ENCODE measurements around the gene ARFGAP2.
"Not testable (repeated sequence)": the region's sequence is repeated elsewhere in the genome, so short reads cannot be mapped to it uniquely, and the experiment has no call there.

Gene ARFGAP2

GRCh38 chr11:47176328-47177228, at the start of gene ARFGAP2:
ARFGAP2 (minus strand) TSS chr11:47176879; CDS start chr11:47176853, 26 bp downstream.
- DNase-seq = peak; percentile 87 to 99

DNA sequence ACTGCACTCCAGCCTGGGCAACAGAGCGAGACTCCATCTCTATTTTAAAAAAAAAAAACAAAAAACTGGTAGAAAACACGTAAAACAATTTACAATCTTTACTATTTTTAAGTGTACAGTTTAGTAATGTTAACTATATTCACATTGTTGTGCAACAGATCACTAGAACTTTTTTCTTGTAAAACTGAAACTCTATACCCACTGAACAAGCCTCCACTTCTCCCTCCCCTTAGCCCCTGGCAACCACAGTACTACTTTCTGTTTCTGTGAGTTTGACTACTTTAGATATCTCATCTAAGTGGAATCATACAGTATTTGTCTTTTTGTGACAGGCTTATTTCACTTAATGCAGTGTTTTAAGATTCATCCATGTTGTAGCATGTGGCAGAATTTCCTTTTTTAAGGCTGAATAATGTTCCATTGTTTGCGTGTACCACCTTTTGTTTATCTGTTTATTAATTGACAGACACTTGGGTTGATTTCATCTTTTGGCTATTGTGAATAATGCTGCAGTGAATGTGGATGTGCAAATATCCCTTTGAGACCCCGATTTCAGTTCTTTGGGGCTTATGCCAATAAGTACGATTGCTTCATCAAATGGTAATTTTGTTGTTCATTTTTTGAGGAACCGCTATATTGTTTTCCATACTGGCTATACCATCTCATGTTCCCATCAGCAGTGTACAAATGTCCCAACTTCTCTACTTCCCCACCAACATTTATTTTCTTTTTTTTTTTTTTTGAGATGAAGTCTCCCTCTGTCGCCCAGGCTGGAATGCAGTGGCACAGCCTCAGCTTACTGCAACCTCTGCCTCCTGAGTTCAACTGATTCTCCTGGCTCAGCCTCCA, 49.1 kb upstream of the ARFGAP2 start:
- no peak for DNase-seq

DNA sequence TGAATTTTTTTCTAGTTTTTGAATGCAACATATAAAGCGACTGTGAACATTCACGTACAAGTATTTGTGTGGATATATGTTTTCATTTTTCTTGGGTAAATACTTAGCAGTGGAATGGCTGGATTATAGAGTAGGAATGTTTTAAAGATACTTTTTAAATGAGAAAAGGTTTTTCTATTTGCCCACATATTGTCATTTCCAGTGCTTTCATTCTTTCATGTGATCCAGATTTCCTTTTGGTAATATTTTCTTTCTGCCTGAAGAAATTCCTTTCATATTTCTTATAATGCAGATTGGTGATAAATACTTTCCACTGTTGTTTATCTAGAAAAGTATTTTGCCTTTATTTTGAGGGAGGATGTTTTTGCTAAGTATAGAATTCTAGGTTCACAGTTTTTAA, 46.0 kb upstream of the ARFGAP2 start:
- no peak for DNase-seq

GRCh38 chr11:47220401-47220821, 43.7 kb upstream of the ARFGAP2 start:
- DNase-seq = no peak

DNA sequence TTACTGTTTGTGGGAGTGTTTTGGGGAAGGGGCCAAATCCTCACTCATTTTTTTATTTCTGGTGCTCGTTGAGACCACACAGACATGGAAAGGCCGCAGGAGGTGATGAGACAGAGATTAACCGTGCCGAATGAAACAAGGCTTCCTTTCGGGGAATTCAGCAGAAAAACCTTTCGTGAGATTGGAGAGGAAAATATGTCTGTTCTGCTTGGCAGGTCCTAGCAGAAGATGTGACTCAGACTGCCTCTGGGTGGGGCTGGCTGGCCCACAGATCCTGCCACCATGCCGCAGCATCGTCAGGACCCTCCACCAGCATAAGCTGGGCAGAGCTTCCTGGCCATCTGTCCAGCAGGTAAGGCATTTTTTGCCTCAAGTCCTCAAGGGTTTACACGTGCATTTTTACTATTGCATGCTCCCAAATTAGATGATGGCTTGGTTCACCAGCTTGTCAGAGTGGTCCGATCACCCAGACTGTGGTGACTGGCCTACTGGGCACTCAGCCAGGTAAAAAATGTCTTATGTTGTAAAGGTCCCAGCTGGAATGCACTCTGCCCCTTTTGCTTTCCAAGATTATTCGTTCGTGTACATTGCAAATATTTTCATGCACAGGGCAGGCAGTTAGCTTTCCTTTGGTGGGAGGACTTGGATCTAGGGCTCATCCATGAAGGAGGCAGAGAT, 39.6 kb upstream of the ARFGAP2 start:
- DNase-seq = peak; percentile 7 to 20

- peak in 1 of 2 experiments; percentile 72 for DNase-seq
Observed at GRCh38 chr11:47215366-47215910, 38.8 kb upstream of the ARFGAP2 start.

DNA sequence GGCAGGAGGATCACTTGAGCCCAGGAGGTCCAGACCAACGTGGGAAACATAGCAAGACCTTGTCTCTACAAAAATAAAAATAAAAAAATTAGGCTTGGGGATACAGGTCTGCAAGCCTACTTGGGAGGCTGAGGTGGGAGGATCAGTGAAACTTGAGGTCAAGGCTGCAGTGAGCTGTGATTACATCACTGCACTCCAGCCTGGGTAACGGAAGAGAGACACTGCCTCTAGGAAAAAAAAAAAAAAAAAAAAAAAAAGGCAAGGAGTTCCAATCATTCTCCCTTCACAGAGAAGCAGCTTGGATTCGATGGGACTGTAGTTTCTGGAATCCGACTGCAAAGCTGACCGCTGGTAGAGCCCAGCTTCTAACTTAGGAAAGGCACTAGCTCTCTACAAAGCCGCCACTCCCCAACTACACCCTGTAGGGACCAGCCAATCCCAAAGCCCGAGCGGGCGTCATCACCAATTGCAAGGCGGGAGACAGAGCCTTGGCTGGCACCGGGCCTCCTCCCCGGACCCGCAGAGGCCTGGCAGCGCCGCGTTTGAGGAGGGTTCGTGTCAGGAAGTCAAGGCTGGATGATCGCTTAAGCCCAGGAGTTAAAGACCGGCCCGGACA, 37.4 kb upstream of the ARFGAP2 start:
- DNase-seq = peak; percentile 79 to 93

DNA sequence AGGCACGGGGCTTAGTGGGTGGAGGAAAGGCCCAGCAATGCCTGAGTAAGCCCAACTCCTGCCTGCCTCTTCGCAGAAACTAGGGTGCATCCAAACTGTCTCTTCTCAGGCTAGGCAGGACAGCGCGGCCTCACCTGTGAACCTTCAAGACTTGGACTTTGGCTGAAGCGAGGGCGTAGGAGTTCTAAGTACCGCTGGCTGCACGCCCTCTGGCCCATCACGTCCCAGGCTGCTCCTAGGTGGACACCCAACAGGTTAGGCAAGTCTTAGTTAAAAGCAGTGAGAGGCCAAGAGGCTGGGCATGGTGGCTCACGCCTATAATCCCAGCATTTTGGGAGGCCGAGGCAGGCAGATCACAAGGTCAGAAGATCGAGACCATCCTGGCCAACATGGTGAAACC, 36.3 kb upstream of the ARFGAP2 start:
- no peak for DNase-seq

DNA sequence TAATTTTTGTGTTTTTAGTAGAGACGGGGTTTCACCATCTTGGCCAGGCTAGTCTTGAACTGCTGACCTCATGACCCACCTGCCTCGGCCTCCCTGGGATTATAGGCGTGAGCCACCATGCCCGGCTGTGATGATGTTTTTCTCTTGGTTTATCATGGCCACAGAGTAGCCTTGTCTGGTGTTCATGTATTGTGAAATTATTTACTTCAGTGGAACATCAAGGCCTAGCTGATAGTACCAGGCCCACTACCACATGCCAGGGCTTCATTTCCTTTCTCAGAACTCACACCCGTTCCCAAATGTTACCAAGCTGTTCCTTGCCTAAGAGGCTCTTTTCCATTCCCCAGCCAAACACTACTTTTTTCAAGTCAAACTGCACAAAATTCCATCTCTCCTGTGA, 31.9 kb upstream of the ARFGAP2 start:
- no peak for DNase-seq

DNA sequence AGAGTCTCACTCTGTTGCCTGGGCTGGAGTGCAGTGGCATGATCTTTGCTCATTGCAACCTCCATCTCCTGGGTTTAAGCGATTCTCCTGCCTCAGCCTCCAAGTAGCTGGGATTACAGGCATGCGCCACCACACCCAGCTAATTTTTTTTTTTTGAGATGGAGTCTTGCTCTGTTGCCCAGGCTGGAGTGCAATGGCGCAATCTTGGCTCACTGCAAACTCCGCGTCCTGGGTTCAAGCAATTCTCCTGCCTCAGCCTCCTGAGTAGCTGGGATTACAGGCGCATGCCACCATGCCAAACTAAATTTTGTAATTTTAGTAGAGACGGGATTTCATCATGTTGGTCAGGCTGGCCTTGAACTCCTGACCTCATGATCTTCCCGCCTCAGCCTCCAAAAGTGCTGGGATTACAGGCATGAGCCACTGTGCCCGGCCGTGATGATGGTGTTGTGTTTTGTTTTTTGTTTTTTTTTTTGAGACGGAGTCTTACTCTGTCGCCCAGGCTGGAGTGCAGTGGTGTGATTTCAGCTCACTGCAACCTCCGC, 31.4 kb upstream of the ARFGAP2 start:
- DNase-seq = not testable (repeated sequence)

GRCh38 chr11:47207459-47207858, 30.8 kb upstream of the ARFGAP2 start:
- no peak for DNase-seq

- DNase-seq = not testable (repeated sequence)
Observed at GRCh38 chr11:47206577-47206976, 29.9 kb upstream of the ARFGAP2 start.

- no peak for DNase-seq
Observed at GRCh38 chr11:47204637-47204989, 27.9 kb upstream of the ARFGAP2 start.

- no peak for DNase-seq
Observed at GRCh38 chr11:47202576-47202975, 25.9 kb upstream of the ARFGAP2 start.

GRCh38 chr11:47201015-47201414, 24.3 kb upstream of the ARFGAP2 start:
- DNase-seq = no peak

- DNase-seq = not testable (repeated sequence)
Observed at GRCh38 chr11:47198161-47198560, 21.5 kb upstream of the ARFGAP2 start.

GRCh38 chr11:47192111-47192510, 15.4 kb upstream of the ARFGAP2 start:
- DNase-seq = no peak

DNA sequence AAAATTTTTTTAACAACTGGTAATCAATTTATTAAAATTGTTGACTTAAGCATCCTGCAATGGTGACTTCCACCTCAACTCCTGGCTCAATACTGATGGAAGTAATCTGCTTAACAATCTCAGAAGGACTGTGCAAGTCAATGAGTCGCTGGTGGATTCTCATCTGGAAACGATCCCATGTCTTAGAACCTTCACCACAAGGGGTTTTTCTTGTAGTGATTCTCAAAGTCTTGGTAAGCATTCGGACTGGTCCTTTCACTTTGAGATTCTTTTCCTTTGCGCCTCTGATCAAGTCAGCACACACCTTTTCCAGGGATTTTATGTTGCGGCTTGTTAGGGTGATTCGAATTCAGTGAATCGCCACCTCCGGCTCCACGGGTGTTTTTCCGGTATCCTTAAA, 14.5 kb upstream of the ARFGAP2 start:
- DNase-seq = not testable (repeated sequence)

GRCh38 chr11:47189100-47189834, 12.6 kb upstream of the ARFGAP2 start:
- no peak for DNase-seq

- DNase-seq = no peak
Observed at GRCh38 chr11:47188259-47188658, 11.6 kb upstream of the ARFGAP2 start.

DNA sequence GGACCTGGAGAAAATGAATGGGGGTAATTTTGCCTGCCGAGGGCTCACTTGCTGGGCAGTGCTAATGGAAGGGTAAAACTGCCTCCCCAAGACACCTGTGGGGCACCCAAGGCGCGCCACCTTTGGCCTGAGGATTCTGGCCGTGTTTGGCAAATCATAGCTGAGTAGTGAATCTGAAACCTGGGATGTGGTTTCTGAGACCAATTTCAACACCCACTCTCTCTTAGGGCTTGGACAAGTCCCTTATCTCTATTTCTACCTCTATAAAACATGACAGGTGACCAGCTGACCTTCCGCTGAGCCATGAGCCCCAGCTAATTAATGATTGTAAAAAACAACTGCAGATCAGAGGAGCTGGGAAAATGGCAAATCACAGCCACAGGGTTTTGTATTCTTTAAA, 11.0 kb upstream of the ARFGAP2 start:
- no peak for DNase-seq

All from NCI-H526 (cell line).